Breast epithelium (tissue), 3 donors: ENCODE data around the gene CNTN1.

Experiments
- CTCF ChIP-seq, 3 donors: fragments of 450-650 bp; IDR thresholded peaks; one replicate each; pipeline ENCODE4 v1.5.1; 2016 to 2017; ENCODE audit warnings: antibody characterized with exemption in 3 of 3, mild to moderate bottlenecking in 3 of 3, moderate library complexity in 3 of 3
- POLR2A ChIP-seq: fragments of 450-650 bp; IDR thresholded peaks from one replicate; pipeline ENCODE4 v1.6.1; 2016; ENCODE audit warnings: antibody characterized with exemption, mild to moderate bottlenecking, moderate library complexity
- POLR2AphosphoS5 ChIP-seq, 3 donors: sonication (generic); formaldehyde crosslinking; IDR thresholded peaks; one replicate each; pipeline ENCODE4 v1.6.1; 2017; ENCODE audit warnings: antibody characterized with exemption in 3 of 3

- no peak for TF ChIP-seq CTCF (IDR thresholded peaks at IDR 0.05)
- no peak for TF ChIP-seq POLR2AphosphoS5 (IDR thresholded peaks at IDR 0.05)
- TF ChIP-seq POLR2A, result no peak
Observed at GRCh38 chr12:40643976-40644375, 48.3 kb upstream of the CNTN1 start.
